K562 (cell line): ENCODE data around the gene PAX8. TPM values are rescaled to one million over a fixed set of nuclear protein-coding genes. Genes with fewer than 3 reads are reported as not detected.

Experiments
- ATAC-seq: fragments of 200-7000 bp; cut with Tn5 transposase; 3 replicates; pipeline ENCODE4 v1.9.1; 2020; ENCODE audit warnings: moderate library complexity
- BruUV-seq: library from RNA; stranded (reverse); fragments of 400-500 nt; replicated peaks from 2 replicates; lab custom pipeline; 2021; lab: Mats Ljungman, UMichigan
- CTCF ChIA-PET: fragments of 300-600 bp; formaldehyde crosslinking; extraction: SDS; loops from one replicate; lab custom pipeline; 2021; ENCODE audit warnings: low intra/inter-chr PET ratio; lab: Yijun Ruan, JAX
- POLR2A ChIA-PET: fragments of 300-600, 350-650 bp; sonication (Branson Sonifier 250); formaldehyde crosslinking; extraction: SDS; loops from one replicate; lab custom pipeline; 2021; ENCODE audit warnings: antibody characterized with exemption, inconsistent platforms; lab: Yijun Ruan, JAX
- DNase-seq, 4 experiments: peaks; one replicate each; pipeline versions ENCODE4 v3.0.0 to v3.0.0-alpha.2; 2011 to 2018; ENCODE audit warnings: low spot score in 3 of 4, mixed read lengths in 3 of 4; ENCODE audit errors: extremely low read depth in 1 of 4
- FAIRE-seq: peaks from 2 replicates; lab custom pipeline; 2011; peaks lifted over from hg19 to GRCh38; lab: Jason Lieb, UNC
- H2AFZ ChIP-seq: 2 replicates; pipeline ENCODE4 v1.6.0; 2011; ENCODE audit warnings: low read depth, low read length, control low read depth, inconsistent platforms
- H3K27ac ChIP-seq: fragments of 200-600 bp; 3 replicates; pipeline ENCODE4 v1.8.0; 2011; ENCODE audit warnings: low read depth, mild to moderate bottlenecking, control low read depth, inconsistent platforms, low read length, moderate library complexity, mixed read lengths; ENCODE audit errors: extremely low read depth
- H3K27me3 ChIP-seq, 2 experiments: fragments of 300-600 bp in 1 of 2; 2 replicates in 1 of 2; 3 replicates in 1 of 2; pipeline versions ENCODE4 v1.6.0 to v1.8.0; 2011; ENCODE audit warnings: inconsistent platforms in 2 of 2, low read length in 2 of 2, mild to moderate bottlenecking in 1 of 2, mixed read lengths in 1 of 2, moderate library complexity in 1 of 2; ENCODE audit not compliant: control insufficient read depth in 2 of 2, insufficient read depth in 2 of 2
- H3K36me3 ChIP-seq: fragments of 300-600 bp; 3 replicates; pipeline ENCODE4 v1.8.0; 2011; ENCODE audit warnings: mild to moderate bottlenecking, low read length, inconsistent platforms; ENCODE audit not compliant: control insufficient read depth, insufficient read depth
- H3K4me1 ChIP-seq, 2 experiments: fragments of 200-600 bp in 1 of 2; replicated peaks in 1 of 2; 2 replicates in 1 of 2; 3 replicates in 1 of 2; pipeline versions ENCODE4 v1.5.1 to v1.8.0; 2011; ENCODE audit warnings: inconsistent platforms in 2 of 2, low read length in 2 of 2, mild to moderate bottlenecking in 1 of 2, mixed read lengths in 1 of 2, moderate library complexity in 1 of 2; ENCODE audit not compliant: control insufficient read depth in 2 of 2, insufficient read depth in 2 of 2
- H3K4me2 ChIP-seq: 2 replicates; pipeline ENCODE4 v1.6.1; 2011; ENCODE audit warnings: low read length, control low read depth, inconsistent platforms, mixed read lengths; ENCODE audit not compliant: insufficient read depth
- H3K4me3 ChIP-seq: fragments of 200-600 bp; sonication (generic), shearing (Covaris generic); 2 replicates; pipeline ENCODE4 v1.5.1; 2016; ENCODE audit warnings: control low read depth, inconsistent platforms
- H3K79me2 ChIP-seq: fragments of 200-600 bp; 3 replicates; pipeline ENCODE4 v1.8.0; 2011; ENCODE audit warnings: low read length, inconsistent platforms; ENCODE audit not compliant: control insufficient read depth, insufficient read depth
- H3K9ac ChIP-seq, 2 experiments: 2 replicates each; pipeline versions ENCODE4 v1.6.0 to v1.6.1; 2011; ENCODE audit warnings: low read depth in 2 of 2, low read length in 2 of 2, control low read depth in 1 of 2, inconsistent platforms in 1 of 2, mild to moderate bottlenecking in 1 of 2, mixed read lengths in 1 of 2; ENCODE audit not compliant: insufficient read depth in 1 of 2
- H3K9me1 ChIP-seq: one replicate; pipeline ENCODE4 v1.6.0; 2011; ENCODE audit warnings: inconsistent platforms, mild to moderate bottlenecking, low read length, moderate library complexity; ENCODE audit not compliant: control insufficient read depth, insufficient read depth
- H3K9me3 ChIP-seq: replicated peaks from 2 replicates; pipeline ENCODE4 v1.5.1; 2011; ENCODE audit warnings: low read depth, low read length, inconsistent platforms; ENCODE audit not compliant: control insufficient read depth, insufficient read depth
- H4K20me1 ChIP-seq: replicated peaks from 2 replicates; pipeline ENCODE4 v1.6.1; 2011; ENCODE audit warnings: low read length, inconsistent platforms, mixed read lengths; ENCODE audit not compliant: control insufficient read depth, insufficient read depth
- ARHGAP35 ChIP-seq: fragments of 450-650 bp; IDR thresholded peaks from 2 replicates; pipeline ENCODE4 v1.6.1; 2018; ENCODE audit not compliant: partially characterized antibody
- CBX8 ChIP-seq: fragments of 200-600 bp; sonication (generic); IDR thresholded peaks from 2 replicates; pipeline ENCODE4 v1.6.1; 2012; ENCODE audit warnings: borderline replicate concordance, mixed run types, low read depth, mild to moderate bottlenecking, moderate library complexity, mixed read lengths, low read length, control low read depth, inconsistent platforms; ENCODE audit not compliant: poor library complexity, severe bottlenecking; ENCODE audit errors: extremely low read depth
- DNMT1 ChIP-seq: fragments of 450-650 bp; IDR thresholded peaks from 2 replicates; pipeline ENCODE4 v1.6.1; 2016; ENCODE audit warnings: antibody characterized with exemption, mild to moderate bottlenecking
- MIER1 ChIP-seq: fragments of 450-650 bp; IDR thresholded peaks from 2 replicates; pipeline ENCODE4 v1.6.1; 2016; ENCODE audit warnings: antibody characterized with exemption, mild to moderate bottlenecking, low read depth
- PML ChIP-seq: IDR thresholded peaks from 2 replicates; pipeline ENCODE4 v1.6.1; 2012; ENCODE audit warnings: low read length, inconsistent platforms
- RHOXF2B ChIP-seq: fragments of 250-450 bp; sonication (Bioruptor Pico); conservative IDR thresholded peaks from 2 replicates; pipeline ENCODE4 v1.5.1; 2021
- SREBF1 ChIP-seq: fragments of 150-350 bp; IDR thresholded peaks from 2 replicates; pipeline ENCODE4 v1.6.1; 2014; ENCODE audit warnings: antibody characterized with exemption, low read depth, low read length, borderline replicate concordance
- ZBED1 ChIP-seq: IDR thresholded peaks from 2 replicates; pipeline ENCODE4 v1.6.1; 2014
- ZC3H4 ChIP-seq: sonication (generic); formaldehyde crosslinking; IDR thresholded peaks from 2 replicates; pipeline ENCODE4 v1.9.0; 2021; ENCODE audit warnings: missing genetic modification reagents, borderline replicate concordance
- ZNF274 ChIP-seq: IDR thresholded peaks from 2 replicates; pipeline ENCODE4 v1.6.1; 2011; ENCODE audit warnings: low read depth, mild to moderate bottlenecking, low read length, moderate library complexity, borderline replicate concordance
- ZNF444 ChIP-seq: fragments of 250-450 bp; sonication (Bioruptor Pico); IDR thresholded peaks from 2 replicates; pipeline ENCODE4 v1.4.0; 2020; ENCODE audit warnings: mild to moderate bottlenecking, moderate library complexity
- ZNF830 ChIP-seq: fragments of 250-450 bp; sonication (Bioruptor Pico); IDR thresholded peaks from 2 replicates; pipeline ENCODE4 v1.5.0; 2021; ENCODE audit warnings: mild to moderate bottlenecking
- WGBS: fragments of 100-300 bp; shearing (Covaris generic); methylation state at CpG from one replicate; pipeline ENCODE4 v1.1.6; 2016; ENCODE audit warnings: low coverage, mixed read lengths; ENCODE audit not compliant: insufficient coverage; ENCODE audit errors: missing lambda C conversion rate; 5-methylcytosine and 5-hydroxymethylcytosine counted together
- in situ Hi-C: fragments of 300-500 bp; cut with MboI; formaldehyde crosslinking; loops from 4 replicates; pipeline ENCODE4 v1.15.0; 2018; ENCODE audit warnings: inconsistent platforms, mixed read lengths
- intact Hi-C: fragments of 100-400 bp; cut with micrococcal nuclease; formaldehyde crosslinking; loops from 2 replicates; pipeline ENCODE4 v1.14.2; 2022
- polyA plus RNA-seq, 8 experiments: library from polyadenylated mRNA; depleted of rRNA in 4 of 8; stranded (reverse) in 5 of 8; unstranded in 3 of 8; fragments of >200 nt; fragmentation: Nextera tagmentation in 2 of 8; fragmentation: Illumina TruSeq in 1 of 8; extraction: Ambion mirVana in 2 of 8; extraction: Trizol in 1 of 8; gene quantifications; 2 replicates each; pipeline versions ENCODE4 v1.2.1 to v1.2.3, GENCODE V29; 2011 to 2014; ENCODE audit warnings: inconsistent platforms in 1 of 8, missing spikeins in 1 of 8
- total RNA-seq, 7 experiments: library from RNA; depleted of rRNA in 6 of 7; stranded (reverse); fragments of >200 nt in 6 of 7; fragmentation: Illumina TruSeq in 2 of 7; extraction: Trizol in 2 of 7; gene quantifications; 2 replicates each; pipeline versions ENCODE4 v1.2.1 to v1.2.3, GENCODE V29; 2011 to 2021; ENCODE audit warnings: low replicate concordance in 1 of 7
- TF ChIP-seq, protein P1 (sequence below): sonication (generic); formaldehyde crosslinking; IDR thresholded peaks from 2 replicates; pipeline ENCODE4 v1.9.0; 2022; ENCODE audit warnings: mild to moderate bottlenecking, missing genetic modification reagents

PAX8 gene
- total and polyA plus RNA-seq, 9 of the 15 experiments (the other 6 are each of a cell fraction or from before 2014, with no cell fraction given): 0.13 to 2.1 (median 0.51) TPM

GRCh38 chr2:113260991-113261390 is 17.7 kb downstream of the PAX8 start:
- intact Hi-C loops: no loop called here
- CTCF ChIA-PET: no interaction called here
- no peak for FAIRE-seq

More at GRCh38 chr2:113260991-113261390, 17.7 kb downstream of the PAX8 start:
- H3K9me1 ChIP-seq: no peaks in the 10 kb centered on the region
- whole genome bisulfite sequencing: 27% methylated on average over 6 of the region's 6 CpGs
- H3K27me3 ChIP-seq: no peaks in the 10 kb centered on the region
- H3K9me3 ChIP-seq: no peaks in the 10 kb centered on the region
- no peaks in the 10 kb centered on the region for H3K79me2 ChIP-seq
- no peak overlapping the region for H3K4me2 ChIP-seq
- POLR2A ChIA-PET: interaction anchor here (1.0 kb wide), 1 partner anchor 20 kb away, joined by 3 read pairs; no protein-coding TSS in a partner anchor
- in situ Hi-C loops: no loop called here
- H3K4me1 ChIP-seq: no peaks in the 10 kb centered on the region; a peak in 1 of 5 replicates
- H2AFZ ChIP-seq: no peak overlapping the region
- H3K36me3 ChIP-seq: peaks cover 2% of the 10 kb centered on the region; the same call in 1 of the 3 replicates
- no peak for DNase-seq
- no peaks in the 10 kb centered on the region; the same call in 1 of the 2 replicates for H4K20me1 ChIP-seq
- BruUV-seq: no TSS peak
- no peak for ATAC-seq
- H3K9ac ChIP-seq: no peak overlapping the region
- H3K4me3 ChIP-seq: no peak overlapping the region
- no peak overlapping the region for H3K27ac ChIP-seq
- TF ChIP-seq ZNF444 (CRISPR knock-in tag) (no peak), SREBF1 (no peak), PML (no peak), RHOXF2B (no peak), ZC3H4 (no peak), CBX8 (no peak), ZNF830 (CRISPR knock-in tag) (no peak), ZBED1 (no peak), MIER1 (no peak), ZNF274 (no peak), DNMT1 (no peak), ARHGAP35 (no peak)
- TF ChIP-seq, protein P1, sequence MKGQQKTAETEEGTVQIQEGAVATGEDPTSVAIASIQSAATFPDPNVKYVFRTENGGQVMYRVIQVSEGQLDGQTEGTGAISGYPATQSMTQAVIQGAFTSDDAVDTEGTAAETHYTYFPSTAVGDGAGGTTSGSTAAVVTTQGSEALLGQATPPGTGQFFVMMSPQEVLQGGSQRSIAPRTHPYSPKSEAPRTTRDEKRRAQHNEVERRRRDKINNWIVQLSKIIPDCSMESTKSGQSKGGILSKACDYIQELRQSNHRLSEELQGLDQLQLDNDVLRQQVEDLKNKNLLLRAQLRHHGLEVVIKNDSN: no peak
- TF ChIP-seq, all 486 proteins: peak for 0
